Activated CD4-positive, alpha-beta T cell treated with anti-CD3 and anti-CD28 coated beads, Interleukin-2, amount 50 U/mL, for 4 hours (primary cell): ENCODE data around the gene SPP1.

Experiments used
- DNase-seq, 2 experiments: peaks; one replicate each; pipeline ENCODE4 v3.0.0-alpha.2; 2020

Gene SPP1

GRCh38 chr4:87957061-87957460 lies 18.5 kb upstream of the SPP1 start:
- no peak for DNase-seq

- no peak for DNase-seq
These were observed 13.5 kb upstream of the SPP1 start for GRCh38 chr4:87961993-87962392.

GRCh38 chr4:87962398-87963146 lies 12.9 kb upstream of the SPP1 start:
- DNase-seq, result no peak

GRCh38 chr4:87965501-87965975 lies 10.0 kb upstream of the SPP1 start:
- DNase-seq, result no peak

GRCh38 chr4:87966095-87966496 lies 9.4 kb upstream of the SPP1 start:
- DNase-seq, result no peak

GRCh38 chr4:87967193-87967592 lies 8.3 kb upstream of the SPP1 start:
- no peak for DNase-seq

GRCh38 chr4:87970121-87970520 lies 5.4 kb upstream of the SPP1 start:
- no peak for DNase-seq

- DNase-seq, result no peak
These were observed 3.6 kb upstream of the SPP1 start for GRCh38 chr4:87971866-87972265.

GRCh38 chr4:87973283-87974169 lies 2.0 kb upstream of the SPP1 start:
- DNase-seq, result peak in 1 of 2 experiments; percentile 11

GRCh38 chr4:87974856-87975462 lies 555 bp upstream of the SPP1 start:
- no peak for DNase-seq

GRCh38 chr4:87977521-87978278 lies 2.2 kb downstream of the SPP1 start:
- DNase-seq, result no peak

- no peak for DNase-seq
These were observed 3.2 kb downstream of the SPP1 start for GRCh38 chr4:87978681-87979080.

- no peak for DNase-seq
These were observed 4.3 kb downstream of the SPP1 start for GRCh38 chr4:87979810-87980209.

- DNase-seq, result no peak
These were observed 6.0 kb downstream of the SPP1 start for GRCh38 chr4:87981486-87981885.

- DNase-seq, result no peak
These were observed 6.5 kb downstream of the SPP1 start for GRCh38 chr4:87982036-87982435.

GRCh38 chr4:87982446-87983010 lies 7.0 kb downstream of the SPP1 start:
- no peak for DNase-seq

GRCh38 chr4:87983996-87984395 lies 8.5 kb downstream of the SPP1 start:
- no peak for DNase-seq

- DNase-seq, result no peak
These were observed 9.8 kb downstream of the SPP1 start for GRCh38 chr4:87985097-87985886.

- no peak for DNase-seq
These were observed 10.3 kb downstream of the SPP1 start for GRCh38 chr4:87985887-87986200.

- DNase-seq, result no peak
These were observed 11.0 kb downstream of the SPP1 start for GRCh38 chr4:87986508-87986907.

- no peak for DNase-seq
These were observed 14.3 kb downstream of the SPP1 start for GRCh38 chr4:87989765-87990164.

- no peak for DNase-seq
These were observed 19.9 kb downstream of the SPP1 start for GRCh38 chr4:87995435-87995834.
